ENCODE data around the gene ATE1.
A peak's percentile ranks its signal among the peaks of the same experiment; 100 is the strongest.

The ATE1 gene

DNA sequence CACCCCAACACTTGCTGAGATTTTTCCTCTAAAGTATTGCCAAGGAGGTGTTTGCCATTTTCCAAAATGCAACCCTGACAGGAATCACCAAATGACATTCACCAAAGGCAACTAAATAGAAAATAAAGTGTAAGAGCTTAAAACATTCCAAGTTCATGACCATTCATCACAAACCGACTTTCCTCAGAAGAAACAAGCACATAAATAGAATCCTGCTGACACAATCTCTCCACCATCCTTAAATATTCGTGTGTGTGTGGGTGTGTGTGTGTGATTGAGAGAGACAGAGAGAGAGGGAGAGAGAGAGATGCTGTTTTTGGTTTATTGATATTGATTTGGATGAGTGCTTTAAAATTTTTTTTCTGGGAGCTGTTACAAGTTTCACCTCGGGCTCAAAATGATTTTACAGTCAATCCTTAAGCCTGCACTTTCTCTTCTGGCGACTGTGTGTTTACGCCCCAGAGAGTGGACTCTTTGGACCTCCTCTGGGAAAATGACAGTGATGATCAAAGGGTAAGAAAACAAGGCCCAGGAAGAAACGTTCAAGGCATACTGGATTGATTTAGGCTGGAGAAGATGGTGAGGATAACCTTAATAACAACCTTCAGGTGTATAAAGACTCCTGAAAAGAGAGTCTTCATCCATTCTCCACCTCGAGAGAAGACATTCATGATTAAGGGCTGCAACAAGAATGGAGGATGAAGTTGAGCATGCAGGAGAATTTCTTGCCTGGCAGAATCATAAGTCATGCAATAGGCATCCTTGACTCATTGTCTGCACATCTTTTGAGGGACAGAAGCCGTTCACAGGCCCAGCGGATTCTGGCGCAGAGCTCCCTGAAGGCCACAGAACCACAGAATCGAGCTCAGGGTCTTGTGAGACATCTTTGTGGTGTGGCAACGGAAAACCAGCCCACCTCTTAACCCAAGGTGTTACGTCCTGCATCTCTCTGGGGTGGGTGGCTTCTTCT, 225.2 kb downstream of the ATE1 start:
- TF ChIP-seq EGR1 (IDR thresholded peaks at IDR 0.05) (no peak), TEAD4 (IDR thresholded peaks at IDR 0.05) (no peak), CREB1 (IDR thresholded peaks at IDR 0.05; ENCODE audit: low read depth) (no peak), RAD21 (IDR thresholded peaks at IDR 0.05; ENCODE audit: low read depth) (no peak), CEBPB (IDR thresholded peaks at IDR 0.05) (no peak), YY1 (IDR thresholded peaks at IDR 0.05; ENCODE audit: low read depth) (no peak)
- TF ChIP-seq, protein P1, sequence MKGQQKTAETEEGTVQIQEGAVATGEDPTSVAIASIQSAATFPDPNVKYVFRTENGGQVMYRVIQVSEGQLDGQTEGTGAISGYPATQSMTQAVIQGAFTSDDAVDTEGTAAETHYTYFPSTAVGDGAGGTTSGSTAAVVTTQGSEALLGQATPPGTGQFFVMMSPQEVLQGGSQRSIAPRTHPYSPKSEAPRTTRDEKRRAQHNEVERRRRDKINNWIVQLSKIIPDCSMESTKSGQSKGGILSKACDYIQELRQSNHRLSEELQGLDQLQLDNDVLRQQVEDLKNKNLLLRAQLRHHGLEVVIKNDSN (IDR thresholded peaks at IDR 0.05): no peak
- TF ChIP-seq, protein P2, sequence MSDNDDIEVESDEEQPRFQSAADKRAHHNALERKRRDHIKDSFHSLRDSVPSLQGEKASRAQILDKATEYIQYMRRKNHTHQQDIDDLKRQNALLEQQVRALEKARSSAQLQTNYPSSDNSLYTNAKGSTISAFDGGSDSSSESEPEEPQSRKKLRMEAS (IDR thresholded peaks at IDR 0.05): no peak

DNA sequence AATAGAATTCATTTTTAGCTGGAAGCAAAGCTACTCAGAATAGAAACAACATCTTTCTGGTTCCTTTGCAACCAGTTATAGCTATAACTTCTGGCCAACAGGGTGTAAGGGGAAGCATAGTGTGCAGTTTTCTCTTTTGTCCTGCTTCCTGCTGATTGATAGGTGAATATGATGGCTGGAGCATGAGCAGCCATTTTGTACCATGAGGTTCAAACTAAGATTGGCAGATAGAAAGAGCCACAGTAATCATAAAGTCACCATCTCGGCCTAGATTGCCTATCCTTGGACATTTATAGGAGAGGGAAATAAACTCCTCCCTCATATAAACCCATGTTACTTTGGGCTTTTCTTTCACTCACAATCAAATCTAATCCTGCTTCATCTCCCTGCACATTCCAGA, 227.4 kb downstream of the ATE1 start:
- TF ChIP-seq EGR1 (IDR thresholded peaks at IDR 0.05): no peak
- TF ChIP-seq NFIC (IDR thresholded peaks at IDR 0.05): no peak

DNA sequence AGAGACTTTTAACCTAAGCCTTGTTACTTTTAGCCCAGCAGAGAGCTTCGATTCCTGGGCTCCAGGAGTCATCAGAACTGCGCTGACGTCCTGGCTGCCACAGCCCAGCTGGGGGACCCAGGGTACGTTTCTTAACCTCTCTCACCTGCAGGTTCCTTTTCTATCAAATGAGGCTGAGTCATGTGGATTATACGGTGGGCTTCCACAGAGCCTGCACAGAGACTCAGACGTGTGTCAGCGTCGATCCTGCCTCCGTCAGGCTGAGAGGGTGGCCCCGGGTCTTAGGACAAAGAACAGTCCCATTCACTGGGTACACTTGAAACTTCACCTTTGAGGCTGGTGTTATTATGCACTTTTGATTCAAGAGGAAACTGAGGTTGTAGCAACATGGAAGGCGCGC, 228.9 kb downstream of the ATE1 start:
- TF ChIP-seq TEAD4 (IDR thresholded peaks at IDR 0.05) (no peak), TAF1 (IDR thresholded peaks at IDR 0.05; ENCODE audit: low read depth) (no peak), CEBPB (IDR thresholded peaks at IDR 0.05) (no peak), TCF12 (IDR thresholded peaks at IDR 0.05; ENCODE audit: low read depth) (no peak), YY1 (IDR thresholded peaks at IDR 0.05; ENCODE audit: low read depth) (no peak), NFIC (IDR thresholded peaks at IDR 0.05) (no peak), EP300 (IDR thresholded peaks at IDR 0.05; ENCODE audit: borderline replicate concordance) (no peak), RAD21 (IDR thresholded peaks at IDR 0.05; ENCODE audit: low read depth) (no peak), ZBTB7A (IDR thresholded peaks at IDR 0.05; ENCODE audit: low read depth) (no peak)
- TF ChIP-seq, protein P3, sequence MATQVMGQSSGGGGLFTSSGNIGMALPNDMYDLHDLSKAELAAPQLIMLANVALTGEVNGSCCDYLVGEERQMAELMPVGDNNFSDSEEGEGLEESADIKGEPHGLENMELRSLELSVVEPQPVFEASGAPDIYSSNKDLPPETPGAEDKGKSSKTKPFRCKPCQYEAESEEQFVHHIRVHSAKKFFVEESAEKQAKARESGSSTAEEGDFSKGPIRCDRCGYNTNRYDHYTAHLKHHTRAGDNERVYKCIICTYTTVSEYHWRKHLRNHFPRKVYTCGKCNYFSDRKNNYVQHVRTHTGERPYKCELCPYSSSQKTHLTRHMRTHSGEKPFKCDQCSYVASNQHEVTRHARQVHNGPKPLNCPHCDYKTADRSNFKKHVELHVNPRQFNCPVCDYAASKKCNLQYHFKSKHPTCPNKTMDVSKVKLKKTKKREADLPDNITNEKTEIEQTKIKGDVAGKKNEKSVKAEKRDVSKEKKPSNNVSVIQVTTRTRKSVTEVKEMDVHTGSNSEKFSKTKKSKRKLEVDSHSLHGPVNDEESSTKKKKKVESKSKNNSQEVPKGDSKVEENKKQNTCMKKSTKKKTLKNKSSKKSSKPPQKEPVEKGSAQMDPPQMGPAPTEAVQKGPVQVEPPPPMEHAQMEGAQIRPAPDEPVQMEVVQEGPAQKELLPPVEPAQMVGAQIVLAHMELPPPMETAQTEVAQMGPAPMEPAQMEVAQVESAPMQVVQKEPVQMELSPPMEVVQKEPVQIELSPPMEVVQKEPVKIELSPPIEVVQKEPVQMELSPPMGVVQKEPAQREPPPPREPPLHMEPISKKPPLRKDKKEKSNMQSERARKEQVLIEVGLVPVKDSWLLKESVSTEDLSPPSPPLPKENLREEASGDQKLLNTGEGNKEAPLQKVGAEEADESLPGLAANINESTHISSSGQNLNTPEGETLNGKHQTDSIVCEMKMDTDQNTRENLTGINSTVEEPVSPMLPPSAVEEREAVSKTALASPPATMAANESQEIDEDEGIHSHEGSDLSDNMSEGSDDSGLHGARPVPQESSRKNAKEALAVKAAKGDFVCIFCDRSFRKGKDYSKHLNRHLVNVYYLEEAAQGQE (IDR thresholded peaks at IDR 0.05; ENCODE audit: low read depth): no peak

DNA sequence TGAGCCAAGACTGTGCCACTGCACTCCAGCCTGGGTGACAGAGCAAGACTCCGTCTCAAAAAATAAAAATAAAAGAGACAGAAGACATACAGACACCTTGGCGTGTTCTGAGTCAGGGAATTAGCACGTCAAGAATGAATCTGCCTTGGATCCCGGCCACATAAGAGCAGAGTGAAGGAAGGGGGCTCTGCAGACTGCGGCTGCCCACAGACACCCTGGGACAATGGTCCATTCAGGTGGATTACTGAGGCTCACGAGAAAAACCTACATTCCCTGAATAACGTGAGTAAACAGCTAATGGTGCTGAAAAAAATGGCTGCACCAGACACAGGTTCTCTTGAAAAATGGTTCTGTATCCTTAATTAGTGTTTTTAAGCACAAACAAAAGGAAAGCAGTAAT, 229.5 kb downstream of the ATE1 start:
- TF ChIP-seq ZBTB7A (IDR thresholded peaks at IDR 0.05; ENCODE audit: low read depth): no peak
- TF ChIP-seq, protein P2 (IDR thresholded peaks at IDR 0.05): no peak
- no peak for TF ChIP-seq EP300 (IDR thresholded peaks at IDR 0.05; ENCODE audit: borderline replicate concordance)
- no peak for TF ChIP-seq TEAD4 (IDR thresholded peaks at IDR 0.05)
- TF ChIP-seq NFIC (IDR thresholded peaks at IDR 0.05): no peak
- no peak for TF ChIP-seq EGR1 (IDR thresholded peaks at IDR 0.05)
- no peak for TF ChIP-seq CREB1 (IDR thresholded peaks at IDR 0.05; ENCODE audit: low read depth)
- no peak for TF ChIP-seq CEBPB (IDR thresholded peaks at IDR 0.05)
- no peak for TF ChIP-seq TAF1 (IDR thresholded peaks at IDR 0.05; ENCODE audit: low read depth)
- TF ChIP-seq RAD21 (IDR thresholded peaks at IDR 0.05; ENCODE audit: low read depth): no peak
- no peak for TF ChIP-seq YY1 (IDR thresholded peaks at IDR 0.05; ENCODE audit: low read depth)
- TF ChIP-seq TCF12 (IDR thresholded peaks at IDR 0.05; ENCODE audit: low read depth): no peak
- no peak for TF ChIP-seq FOXM1 (IDR thresholded peaks at IDR 0.05; ENCODE audit: borderline replicate concordance, low read depth)
- TF ChIP-seq, protein P1 (IDR thresholded peaks at IDR 0.05): no peak
- TF ChIP-seq, protein P3 (IDR thresholded peaks at IDR 0.05; ENCODE audit: low read depth): no peak

DNA sequence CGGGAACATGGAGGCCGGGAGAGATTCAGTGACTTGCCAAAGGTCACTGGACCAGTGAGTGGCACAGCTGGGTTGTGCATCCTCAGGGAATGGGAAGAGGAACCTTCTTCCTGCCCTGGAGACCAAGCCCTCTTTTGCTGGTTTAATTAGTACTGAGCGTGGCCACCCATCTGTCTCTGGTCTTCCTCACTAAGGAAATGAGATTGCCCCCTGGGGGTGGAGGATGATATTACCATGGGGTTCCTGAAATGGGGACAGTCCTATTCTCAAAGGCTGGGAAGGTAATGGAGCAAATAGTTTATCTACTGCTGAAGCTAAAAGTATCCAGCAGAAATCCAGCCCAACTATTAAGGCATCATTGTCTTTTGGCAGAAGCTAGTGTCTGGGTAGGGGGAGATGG, 231.0 kb downstream of the ATE1 start:
- peak; percentile 70 for TF ChIP-seq RAD21 (IDR thresholded peaks at IDR 0.05; ENCODE audit: low read depth)
- no peak for TF ChIP-seq CEBPB (IDR thresholded peaks at IDR 0.05)

DNA sequence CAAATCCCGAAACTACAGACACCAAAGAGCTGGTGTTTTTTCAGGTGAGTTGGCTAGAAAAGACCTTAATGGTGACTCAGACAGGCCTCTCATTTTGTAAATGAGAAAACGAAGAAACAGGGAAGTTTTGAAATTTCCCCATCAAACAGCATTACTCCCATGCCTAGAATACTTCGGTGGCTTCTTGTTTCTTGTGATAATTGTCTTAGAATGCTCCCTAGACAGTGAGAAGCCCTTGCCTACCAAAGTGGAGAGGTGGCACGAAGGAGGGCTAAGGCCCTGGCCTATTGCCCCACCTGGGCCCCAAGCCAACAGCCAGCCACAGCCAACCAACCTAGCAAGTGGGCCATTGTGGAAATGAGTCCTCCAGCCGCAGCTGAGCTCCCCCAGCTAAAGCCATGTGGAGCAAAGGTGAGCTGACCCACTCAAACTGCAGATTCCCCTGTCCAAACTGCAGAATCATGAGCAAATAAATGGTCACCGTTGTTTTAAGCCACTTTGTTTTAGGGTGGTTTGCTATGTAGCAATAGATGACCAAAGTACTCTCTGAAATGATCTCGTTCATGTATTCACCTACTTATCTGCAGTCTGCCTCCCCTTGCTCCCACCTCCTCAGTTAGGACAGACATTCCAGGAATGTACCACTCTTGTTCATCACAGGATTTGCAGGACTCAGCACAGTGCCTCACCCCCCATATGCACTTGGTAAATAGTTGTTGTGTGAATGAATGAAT, 231.9 kb downstream of the ATE1 start:
- TF ChIP-seq CREB1 (IDR thresholded peaks at IDR 0.05; ENCODE audit: low read depth) (no peak), TCF12 (IDR thresholded peaks at IDR 0.05; ENCODE audit: low read depth) (no peak), NFIC (IDR thresholded peaks at IDR 0.05) (no peak), CEBPB (IDR thresholded peaks at IDR 0.05) (no peak), EGR1 (IDR thresholded peaks at IDR 0.05) (no peak), YY1 (IDR thresholded peaks at IDR 0.05; ENCODE audit: low read depth) (no peak)

All from Ishikawa (cell line).